Fibroblast of lung (primary cell): ENCODE measurements around the gene USP4. TPM values are rescaled to one million over a fixed set of nuclear protein-coding genes. Genes with fewer than 3 reads are reported as not detected.

Experiments used
- DNase-seq, 2 donors: peaks; one replicate each; pipeline versions ENCODE4 v3.0.0 to v3.0.0-alpha.2; 2010; ENCODE audit warnings: low read depth in 2 of 2
- H2AFZ ChIP-seq: 2 replicates; pipeline ENCODE4 v1.5.1; 2012; ENCODE audit warnings: low read length, control low read depth, inconsistent platforms
- H3K27ac ChIP-seq: 2 replicates; pipeline ENCODE4 v1.5.1; 2011; ENCODE audit warnings: low read length, control low read depth; ENCODE audit not compliant: insufficient read depth
- H3K27me3 ChIP-seq: 2 replicates; pipeline ENCODE4 v1.5.1; 2011; ENCODE audit warnings: mild to moderate bottlenecking, low read length; ENCODE audit not compliant: control insufficient read depth, insufficient read depth
- H3K36me3 ChIP-seq: 2 replicates; pipeline ENCODE4 v1.5.1; 2011; ENCODE audit warnings: low read length; ENCODE audit not compliant: control insufficient read depth, insufficient read depth
- H3K4me1 ChIP-seq: 2 replicates; pipeline ENCODE4 v1.5.1; 2011; ENCODE audit warnings: low read length; ENCODE audit not compliant: control insufficient read depth, insufficient read depth; ENCODE audit errors: extremely low read depth
- H3K4me2 ChIP-seq: 2 replicates; pipeline ENCODE4 v1.5.1; 2011; ENCODE audit warnings: low read length, control low read depth; ENCODE audit not compliant: insufficient read depth; ENCODE audit errors: extremely low read depth
- H3K4me3 ChIP-seq, 4 experiments: fragments of 200-600 bp in 1 of 4; sonication (generic) in 1 of 4; replicated peaks in 1 of 4; 2 replicates each; pipeline ENCODE4 v1.5.1; 2011 to 2016; ENCODE audit warnings: low read length in 4 of 4, low read depth in 3 of 4, mild to moderate bottlenecking in 3 of 4, control low read depth in 2 of 4, inconsistent platforms in 1 of 4, mixed read lengths in 1 of 4; ENCODE audit not compliant: insufficient read depth in 1 of 4; ENCODE audit errors: control extremely low read depth in 1 of 4
- H3K79me2 ChIP-seq: 2 replicates; pipeline ENCODE4 v1.5.1; 2012; ENCODE audit warnings: mild to moderate bottlenecking, low read length, inconsistent platforms; ENCODE audit not compliant: control insufficient read depth, insufficient read depth
- H3K9ac ChIP-seq: 2 replicates; pipeline ENCODE4 v1.5.1; 2011; ENCODE audit warnings: mild to moderate bottlenecking, low read length, control low read depth; ENCODE audit not compliant: insufficient read depth
- H3K9me3 ChIP-seq: 2 replicates; pipeline ENCODE4 v1.5.1; 2012; ENCODE audit warnings: low read depth, low read length; ENCODE audit not compliant: control insufficient read depth, insufficient read depth
- H4K20me1 ChIP-seq: 2 replicates; pipeline ENCODE4 v1.5.1; 2011; ENCODE audit warnings: low read length; ENCODE audit not compliant: control insufficient read depth, insufficient read depth; ENCODE audit errors: extremely low read depth
- CTCF ChIP-seq, 2 donors: IDR thresholded peaks in 1 of 2; conservative IDR thresholded peaks in 1 of 2; 1 replicate in 1 of 2; 2 replicates in 1 of 2; pipeline ENCODE4 v1.5.1; 2011 to 2012; ENCODE audit warnings: low read length in 2 of 2, control low read depth in 1 of 2, inconsistent platforms in 1 of 2, low read depth in 1 of 2, mild to moderate bottlenecking in 1 of 2
- EZH2 ChIP-seq: IDR thresholded peaks from 2 replicates; pipeline ENCODE4 v1.5.1; 2012; ENCODE audit warnings: low read length, control low read depth, mild to moderate bottlenecking; ENCODE audit errors: missing control alignments
- polyA plus RNA-seq, 2 donors: library from polyadenylated mRNA; depleted of rRNA in 1 of 2; stranded (reverse) in 1 of 2; unstranded in 1 of 2; fragments of >200 nt; gene quantifications; 2 replicates each; pipeline ENCODE4 v1.2.1, GENCODE V29; 2011 to 2012; ENCODE audit warnings: missing spikeins in 1 of 2
- total RNA-seq: library from RNA; depleted of rRNA; stranded (reverse); fragments of >200 nt; gene quantifications from 2 replicates; pipeline ENCODE4 v1.2.1, GENCODE V29; 2014

The USP4 gene
- total and polyA plus RNA-seq, 2 donors (not counting 1 experiment from before 2014, with no cell fraction given): 28.7 to 47.1 TPM

GRCh38 chr3:49311283-49311682 lies 28.6 kb downstream of the USP4 start:
- Histone ChIP-seq H3K4me2 (no peak overlapping the region), H3K9me3 (no peaks in the 10 kb centered on the region), H3K4me3 (no peak overlapping the region), H3K79me2 (no peaks in the 10 kb centered on the region), H3K9ac (no peak overlapping the region), H2AFZ (no peak overlapping the region), H3K27ac (no peak overlapping the region), H3K4me1 (no peaks in the 10 kb centered on the region), H4K20me1 (no peaks in the 10 kb centered on the region), H3K27me3 (no peaks in the 10 kb centered on the region), H3K36me3 (peaks cover 1% of the 10 kb centered on the region)
- DNase-seq: no peak
- TF ChIP-seq EZH2 (no peak), CTCF (conservative IDR thresholded peaks at IDR 0.05 in 1 of 2, IDR thresholded peaks at IDR 0.05 in 1 of 2; ENCODE audit: low read depth in 1 of 2, low read length in 2 of 2) (no peak)

- H3K4me1 ChIP-seq: no peaks in the 10 kb centered on the region
- no peaks in the 10 kb centered on the region for H3K79me2 ChIP-seq
- H2AFZ ChIP-seq: no peak overlapping the region
- H3K27ac ChIP-seq: no peak overlapping the region
- no peak overlapping the region for H3K4me3 ChIP-seq
- no peaks in the 10 kb centered on the region for H4K20me1 ChIP-seq
- TF ChIP-seq CTCF (conservative IDR thresholded peaks at IDR 0.05 in 1 of 2, IDR thresholded peaks at IDR 0.05 in 1 of 2; ENCODE audit: low read depth in 1 of 2, low read length in 2 of 2): no peak
- no peak for TF ChIP-seq EZH2
- DNase-seq: no peak
- H3K9me3 ChIP-seq: no peaks in the 10 kb centered on the region
- H3K9ac ChIP-seq: no peak overlapping the region
- H3K4me2 ChIP-seq: no peak overlapping the region
- H3K36me3 ChIP-seq: peaks cover 1% of the 10 kb centered on the region
- H3K27me3 ChIP-seq: no peaks in the 10 kb centered on the region
Observed at GRCh38 chr3:49310677-49311076, 29.2 kb downstream of the USP4 start.

GRCh38 chr3:49305608-49306007 lies 34.2 kb downstream of the USP4 start:
- H4K20me1 ChIP-seq: no peaks in the 10 kb centered on the region
- H3K4me3 ChIP-seq: no peak overlapping the region
- no peaks in the 10 kb centered on the region for H3K27me3 ChIP-seq
- H3K4me1 ChIP-seq: no peaks in the 10 kb centered on the region
- peaks cover 11% of the 10 kb centered on the region for H3K36me3 ChIP-seq
- H3K4me2 ChIP-seq: no peak overlapping the region
- no peak for TF ChIP-seq EZH2
- no peak for TF ChIP-seq CTCF (conservative IDR thresholded peaks at IDR 0.05 in 1 of 2, IDR thresholded peaks at IDR 0.05 in 1 of 2; ENCODE audit: low read depth in 1 of 2, low read length in 2 of 2)
- H3K9ac ChIP-seq: no peak overlapping the region
- no peak for DNase-seq
- no peak overlapping the region for H3K27ac ChIP-seq
- H3K79me2 ChIP-seq: no peaks in the 10 kb centered on the region
- no peaks in the 10 kb centered on the region for H3K9me3 ChIP-seq
- H2AFZ ChIP-seq: no peak overlapping the region
